Fibroblast of lung (primary cell): Measurements from ENCODE around the gene NMT1. TPM values are rescaled to one million over a fixed set of nuclear protein-coding genes. Genes with fewer than 3 reads are reported as not detected.
A peak's percentile ranks its signal among the peaks of the same experiment; 100 is the strongest.

Source experiments
- DNase-seq, 2 donors: peaks; one replicate each; pipeline versions ENCODE4 v3.0.0 to v3.0.0-alpha.2; 2010; ENCODE audit warnings: low read depth in 2 of 2
- H2AFZ ChIP-seq: 2 replicates; pipeline ENCODE4 v1.5.1; 2012; ENCODE audit warnings: low read length, control low read depth, inconsistent platforms
- H3K27ac ChIP-seq: 2 replicates; pipeline ENCODE4 v1.5.1; 2011; ENCODE audit warnings: low read length, control low read depth; ENCODE audit not compliant: insufficient read depth
- H3K27me3 ChIP-seq: 2 replicates; pipeline ENCODE4 v1.5.1; 2011; ENCODE audit warnings: mild to moderate bottlenecking, low read length; ENCODE audit not compliant: control insufficient read depth, insufficient read depth
- H3K36me3 ChIP-seq: 2 replicates; pipeline ENCODE4 v1.5.1; 2011; ENCODE audit warnings: low read length; ENCODE audit not compliant: control insufficient read depth, insufficient read depth
- H3K4me1 ChIP-seq: 2 replicates; pipeline ENCODE4 v1.5.1; 2011; ENCODE audit warnings: low read length; ENCODE audit not compliant: control insufficient read depth, insufficient read depth; ENCODE audit errors: extremely low read depth
- H3K4me2 ChIP-seq: 2 replicates; pipeline ENCODE4 v1.5.1; 2011; ENCODE audit warnings: low read length, control low read depth; ENCODE audit not compliant: insufficient read depth; ENCODE audit errors: extremely low read depth
- H3K4me3 ChIP-seq, 4 experiments: fragments of 200-600 bp in 1 of 4; sonication (generic) in 1 of 4; replicated peaks in 1 of 4; 2 replicates each; pipeline ENCODE4 v1.5.1; 2011 to 2016; ENCODE audit warnings: low read length in 4 of 4, low read depth in 3 of 4, mild to moderate bottlenecking in 3 of 4, control low read depth in 2 of 4, inconsistent platforms in 1 of 4, mixed read lengths in 1 of 4; ENCODE audit not compliant: insufficient read depth in 1 of 4; ENCODE audit errors: control extremely low read depth in 1 of 4
- H3K79me2 ChIP-seq: 2 replicates; pipeline ENCODE4 v1.5.1; 2012; ENCODE audit warnings: mild to moderate bottlenecking, low read length, inconsistent platforms; ENCODE audit not compliant: control insufficient read depth, insufficient read depth
- H3K9ac ChIP-seq: 2 replicates; pipeline ENCODE4 v1.5.1; 2011; ENCODE audit warnings: mild to moderate bottlenecking, low read length, control low read depth; ENCODE audit not compliant: insufficient read depth
- H3K9me3 ChIP-seq: 2 replicates; pipeline ENCODE4 v1.5.1; 2012; ENCODE audit warnings: low read depth, low read length; ENCODE audit not compliant: control insufficient read depth, insufficient read depth
- H4K20me1 ChIP-seq: 2 replicates; pipeline ENCODE4 v1.5.1; 2011; ENCODE audit warnings: low read length; ENCODE audit not compliant: control insufficient read depth, insufficient read depth; ENCODE audit errors: extremely low read depth
- EZH2 ChIP-seq: IDR thresholded peaks from 2 replicates; pipeline ENCODE4 v1.5.1; 2012; ENCODE audit warnings: low read length, control low read depth, mild to moderate bottlenecking; ENCODE audit errors: missing control alignments
- polyA plus RNA-seq, 2 donors: library from polyadenylated mRNA; depleted of rRNA in 1 of 2; stranded (reverse) in 1 of 2; unstranded in 1 of 2; fragments of >200 nt; gene quantifications; 2 replicates each; pipeline ENCODE4 v1.2.1, GENCODE V29; 2011 to 2012; ENCODE audit warnings: missing spikeins in 1 of 2
- total RNA-seq: library from RNA; depleted of rRNA; stranded (reverse); fragments of >200 nt; gene quantifications from 2 replicates; pipeline ENCODE4 v1.2.1, GENCODE V29; 2014
- TF ChIP-seq, protein P1 (sequence below), 2 donors: IDR thresholded peaks in 1 of 2; conservative IDR thresholded peaks in 1 of 2; 1 replicate in 1 of 2; 2 replicates in 1 of 2; pipeline ENCODE4 v1.5.1; 2011 to 2012; ENCODE audit warnings: low read length in 2 of 2, control low read depth in 1 of 2, inconsistent platforms in 1 of 2, low read depth in 1 of 2, mild to moderate bottlenecking in 1 of 2

The NMT1 gene
- total and polyA plus RNA-seq, 2 donors (not counting 1 experiment from before 2014, with no cell fraction given): 46.2 to 124 TPM

- DNase-seq: no peak
- Histone ChIP-seq H3K36me3 (peaks cover 2% of the 10 kb centered on the region), H3K9me3 (no peaks in the 10 kb centered on the region), H3K4me2 (peak overlapping the region; percentile 88), H3K27me3 (no peaks in the 10 kb centered on the region), H3K79me2 (peaks cover 20% of the 10 kb centered on the region), H2AFZ (no peak overlapping the region), H3K4me3 (peak overlapping the region; percentile 70 to 98 (median 88)), H4K20me1 (no peaks in the 10 kb centered on the region), H3K27ac (peak overlapping the region; percentile 67), H3K4me1 (peaks cover 23% of the 10 kb centered on the region), H3K9ac (peak overlapping the region; percentile 79)
- TF ChIP-seq EZH2: no peak
- TF ChIP-seq, protein P1, sequence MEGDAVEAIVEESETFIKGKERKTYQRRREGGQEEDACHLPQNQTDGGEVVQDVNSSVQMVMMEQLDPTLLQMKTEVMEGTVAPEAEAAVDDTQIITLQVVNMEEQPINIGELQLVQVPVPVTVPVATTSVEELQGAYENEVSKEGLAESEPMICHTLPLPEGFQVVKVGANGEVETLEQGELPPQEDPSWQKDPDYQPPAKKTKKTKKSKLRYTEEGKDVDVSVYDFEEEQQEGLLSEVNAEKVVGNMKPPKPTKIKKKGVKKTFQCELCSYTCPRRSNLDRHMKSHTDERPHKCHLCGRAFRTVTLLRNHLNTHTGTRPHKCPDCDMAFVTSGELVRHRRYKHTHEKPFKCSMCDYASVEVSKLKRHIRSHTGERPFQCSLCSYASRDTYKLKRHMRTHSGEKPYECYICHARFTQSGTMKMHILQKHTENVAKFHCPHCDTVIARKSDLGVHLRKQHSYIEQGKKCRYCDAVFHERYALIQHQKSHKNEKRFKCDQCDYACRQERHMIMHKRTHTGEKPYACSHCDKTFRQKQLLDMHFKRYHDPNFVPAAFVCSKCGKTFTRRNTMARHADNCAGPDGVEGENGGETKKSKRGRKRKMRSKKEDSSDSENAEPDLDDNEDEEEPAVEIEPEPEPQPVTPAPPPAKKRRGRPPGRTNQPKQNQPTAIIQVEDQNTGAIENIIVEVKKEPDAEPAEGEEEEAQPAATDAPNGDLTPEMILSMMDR (conservative IDR thresholded peaks at IDR 0.05 in 1 of 2, IDR thresholded peaks at IDR 0.05 in 1 of 2; ENCODE audit: low read depth in 1 of 2, low read length in 2 of 2): peak; percentile 58 to 77
Observed at GRCh38 chr17:45131616-45132319, 70.7 kb downstream of the NMT1 start.

DNA sequence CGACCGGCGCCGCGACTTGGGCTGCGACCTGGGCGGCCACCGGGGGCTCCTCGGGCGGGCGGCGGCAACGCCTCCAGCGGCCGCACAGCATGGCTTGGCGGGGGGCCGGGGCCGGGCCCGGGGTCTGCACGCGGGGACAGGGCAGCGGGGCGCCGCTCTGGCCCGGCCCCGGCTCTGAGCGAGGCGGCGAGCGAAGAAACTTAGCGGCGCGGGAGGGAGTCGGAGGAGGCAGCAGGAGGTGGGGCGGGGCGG lies 71.1 kb downstream of the NMT1 start, which contains the start of gene PLCD3:
TSS of gene PLCD3 (minus strand) at position 196 of the 252 bp plus-strand sequence. CDS start at position 91, 105 bp downstream.
- no peaks in the 10 kb centered on the region for H3K9me3 ChIP-seq
- TF ChIP-seq, protein P1 (conservative IDR thresholded peaks at IDR 0.05 in 1 of 2, IDR thresholded peaks at IDR 0.05 in 1 of 2; ENCODE audit: low read depth in 1 of 2, low read length in 2 of 2): no peak
- TF ChIP-seq EZH2: no peak
- H3K27me3 ChIP-seq: no peaks in the 10 kb centered on the region
- peak within 1 kb of the TSS; percentile 99 for H3K4me2 ChIP-seq
- peak within 1 kb of the TSS; percentile 90 for H3K27ac ChIP-seq
- H3K36me3 ChIP-seq: peaks cover 2% of the 10 kb centered on the region
- H3K4me1 ChIP-seq: peaks cover 22% of the 10 kb centered on the region
- peak within 1 kb of the TSS; percentile 70 to 98 (median 88) for H3K4me3 ChIP-seq
- H2AFZ ChIP-seq: peak within 1 kb of the TSS; percentile 90
- H3K79me2 ChIP-seq: peaks cover 19% of the 10 kb centered on the region
- H3K9ac ChIP-seq: peak within 1 kb of the TSS; percentile 79
- DNase-seq: no peak
- no peaks in the 10 kb centered on the region for H4K20me1 ChIP-seq

- peaks cover 2% of the 10 kb centered on the region for H3K36me3 ChIP-seq
- TF ChIP-seq, protein P1 (conservative IDR thresholded peaks at IDR 0.05 in 1 of 2, IDR thresholded peaks at IDR 0.05 in 1 of 2; ENCODE audit: low read depth in 1 of 2, low read length in 2 of 2): peak; percentile 65 to 86
- no peak for TF ChIP-seq EZH2
- H2AFZ ChIP-seq: peak overlapping the region; percentile 90
- peak; percentile 73 to 74 for DNase-seq
- H3K9ac ChIP-seq: peak overlapping the region; percentile 78
- H3K4me1 ChIP-seq: peaks cover 17% of the 10 kb centered on the region
- H4K20me1 ChIP-seq: no peaks in the 10 kb centered on the region
- peak overlapping the region; percentile 70 to 96 (median 76) for H3K4me3 ChIP-seq
- H3K4me2 ChIP-seq: peak overlapping the region; percentile 99
- H3K27me3 ChIP-seq: no peaks in the 10 kb centered on the region
- H3K27ac ChIP-seq: peak overlapping the region; percentile 90
- H3K79me2 ChIP-seq: peaks cover 15% of the 10 kb centered on the region
- no peaks in the 10 kb centered on the region for H3K9me3 ChIP-seq
Observed at GRCh38 chr17:45132572-45133463, 71.7 kb downstream of the NMT1 start.
